Panc1 (cell line): ENCODE data around the gene EFR3B. TPM values are rescaled to one million over a fixed set of nuclear protein-coding genes. Genes with fewer than 3 reads are reported as not detected.

ENCODE experiments used
- ATAC-seq: fragments of 200-7000 bp; cut with Tn5 transposase; 2 replicates; pipeline ENCODE4 v1.9.1; 2020; ENCODE audit warnings: mild to moderate bottlenecking, moderate library complexity
- BruUV-seq: library from RNA; stranded (reverse); fragments of 400-500 nt; replicated peaks from 2 replicates; lab custom pipeline; 2021; lab: Mats Ljungman, UMichigan
- CTCF ChIA-PET: fragments of 300-600 bp; sonication (Branson Sonifier 250); formaldehyde crosslinking; loops from one replicate; lab custom pipeline; 2022; ENCODE audit warnings: antibody characterized with exemption; lab: Charles Lee
- POLR2A ChIA-PET: fragments of 300-600 bp; sonication (Branson Sonifier 250); formaldehyde crosslinking; loops from one replicate; lab custom pipeline; 2022; ENCODE audit warnings: antibody characterized with exemption; lab: Charles Lee
- DNase-seq: peaks from one replicate; pipeline ENCODE4 v3.0.0-alpha.2; 2010; ENCODE audit warnings: low read depth, low spot score
- H3K27ac ChIP-seq: 2 replicates; pipeline ENCODE4 v1.5.1; 2011; ENCODE audit warnings: mild to moderate bottlenecking, low read length, inconsistent platforms
- H3K27me3 ChIP-seq: fragments of 200-500 bp; sonication (Bioruptor generic); 2 replicates; pipeline ENCODE4 v1.6.0; 2014; ENCODE audit warnings: low read length, inconsistent platforms; ENCODE audit not compliant: control insufficient read depth, insufficient read depth
- H3K36me3 ChIP-seq: fragments of 200-500 bp; sonication (Bioruptor generic); 2 replicates; pipeline ENCODE4 v1.5.1; 2014; ENCODE audit warnings: inconsistent platforms, mild to moderate bottlenecking, low read length, moderate library complexity; ENCODE audit not compliant: control insufficient read depth, insufficient read depth
- H3K4me1 ChIP-seq: 2 replicates; pipeline ENCODE4 v1.5.1; 2011; ENCODE audit warnings: inconsistent platforms, mild to moderate bottlenecking, low read length, moderate library complexity; ENCODE audit not compliant: control insufficient read depth, insufficient read depth
- H3K4me3 ChIP-seq, 2 experiments: 2 replicates each; pipeline ENCODE4 v1.5.1; 2011 to 2012; ENCODE audit warnings: low read depth in 2 of 2, low read length in 2 of 2, mild to moderate bottlenecking in 2 of 2, inconsistent platforms in 1 of 2, moderate library complexity in 1 of 2
- H3K9me3 ChIP-seq: fragments of 200-500 bp; sonication (Bioruptor generic); 2 replicates; pipeline ENCODE4 v1.5.1; 2014; ENCODE audit warnings: low read depth, mild to moderate bottlenecking, inconsistent platforms, low read length, moderate library complexity; ENCODE audit not compliant: control insufficient read depth, insufficient read depth
- POLR2AphosphoS5 ChIP-seq: IDR thresholded peaks from 2 replicates; pipeline ENCODE4 v1.6.1; 2012; ENCODE audit warnings: mild to moderate bottlenecking, low read depth, low read length, moderate library complexity
- SIN3A ChIP-seq: IDR thresholded peaks from 2 replicates; pipeline ENCODE4 v1.6.1; 2012; ENCODE audit warnings: low read depth, mild to moderate bottlenecking, low read length, moderate library complexity, borderline replicate concordance; ENCODE audit not compliant: insufficient read depth
- TCF7L2 ChIP-seq: IDR thresholded peaks from 2 replicates; pipeline ENCODE4 v1.6.1; 2011; ENCODE audit warnings: mild to moderate bottlenecking, low read depth, low read length, inconsistent platforms
- in situ Hi-C: cut with HindIII; loops from 2 replicates; pipeline ENCODE4 v1.10.0; 2016; ENCODE audit warnings: low sequenced_read_pairs, low pct_unique_long_range_greater_than_20kb
- intact Hi-C: fragments of 100-400 bp; cut with micrococcal nuclease; formaldehyde crosslinking; loops from one replicate; pipeline ENCODE4 v1.10.0; 2022; ENCODE audit not compliant: unreplicated experiment
- total RNA-seq: library from RNA; stranded (reverse); gene quantifications from one replicate; pipeline ENCODE4 v1.2.1, GENCODE V29; 2021; ENCODE audit not compliant: unreplicated experiment
- TF ChIP-seq, protein P1 (sequence below), 2 experiments: IDR thresholded peaks; 2 replicates each; pipeline ENCODE4 v1.6.1; 2011 to 2012; ENCODE audit warnings: low read depth in 2 of 2, control low read depth in 1 of 2, low read length in 1 of 2, mild to moderate bottlenecking in 1 of 2, moderate library complexity in 1 of 2; ENCODE audit not compliant: insufficient read depth in 1 of 2
- TF ChIP-seq, protein P2 (sequence below): fragments of 450-650 bp; IDR thresholded peaks from 2 replicates; pipeline ENCODE4 v1.5.1; 2017; ENCODE audit warnings: mild to moderate bottlenecking

The EFR3B gene
- total RNA-seq, 1 experiment from 2014 or later, result 8.9 TPM

DNA sequence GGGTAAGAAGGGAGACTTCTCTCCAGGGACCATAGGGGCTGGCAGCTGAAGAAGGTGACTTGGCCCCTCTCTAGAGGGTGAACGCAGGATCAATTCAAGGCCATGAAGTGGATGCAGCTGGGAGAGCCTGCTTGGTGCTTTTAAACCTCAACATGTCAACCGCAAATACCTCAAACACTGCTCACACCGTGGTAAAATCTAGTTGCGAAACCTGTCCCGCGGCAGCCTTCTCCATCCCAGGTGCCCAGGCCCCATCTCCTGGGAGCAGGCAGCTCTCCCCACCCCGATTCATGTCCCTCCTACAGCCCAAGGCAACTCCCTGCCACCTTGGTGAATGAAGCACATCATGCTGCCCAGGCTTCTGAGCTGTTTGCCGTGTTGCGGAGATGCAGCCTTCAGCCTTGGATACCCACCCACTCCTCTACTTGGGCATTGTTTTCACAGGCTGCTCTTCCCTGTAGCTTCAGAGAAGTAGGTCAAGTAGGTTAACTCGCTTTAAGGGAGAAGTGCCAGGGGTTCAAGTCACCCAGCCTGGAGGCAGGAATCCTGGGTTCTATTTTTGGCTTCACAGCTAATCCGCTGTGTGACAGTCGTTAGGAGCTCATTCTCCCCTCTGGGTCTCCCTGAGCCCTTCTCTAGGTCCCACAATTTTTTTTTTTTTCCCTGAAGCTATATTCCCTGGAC, 6.2 kb upstream of the EFR3B start:
- Histone ChIP-seq H3K27me3 (no peaks in the 10 kb centered on the region; the same call in 1 of the 2 replicates), H3K4me1 (no peaks in the 10 kb centered on the region), H3K4me3 (no peak overlapping the region), H3K9me3 (no peaks in the 10 kb centered on the region), H3K27ac (no peak overlapping the region), H3K36me3 (no peaks in the 10 kb centered on the region)
- POLR2A ChIA-PET, result interaction anchor here (0.5 to 0.6 kb wide), 2 partner anchors 16 to 29 kb away, joined by 3 to 4 read pairs; no protein-coding TSS in a partner anchor
- in situ Hi-C loops, result no loop called here
- CTCF ChIA-PET, result interaction anchor here (1.2 kb wide), 1 partner anchor 60 kb away, joined by 5 read pairs; no protein-coding TSS in a partner anchor
- BruUV-seq, result no TSS peak
- DNase-seq (no peak), ATAC-seq (no peak; the same call in 1 of the 2 replicates)
- TF ChIP-seq, protein P1, sequence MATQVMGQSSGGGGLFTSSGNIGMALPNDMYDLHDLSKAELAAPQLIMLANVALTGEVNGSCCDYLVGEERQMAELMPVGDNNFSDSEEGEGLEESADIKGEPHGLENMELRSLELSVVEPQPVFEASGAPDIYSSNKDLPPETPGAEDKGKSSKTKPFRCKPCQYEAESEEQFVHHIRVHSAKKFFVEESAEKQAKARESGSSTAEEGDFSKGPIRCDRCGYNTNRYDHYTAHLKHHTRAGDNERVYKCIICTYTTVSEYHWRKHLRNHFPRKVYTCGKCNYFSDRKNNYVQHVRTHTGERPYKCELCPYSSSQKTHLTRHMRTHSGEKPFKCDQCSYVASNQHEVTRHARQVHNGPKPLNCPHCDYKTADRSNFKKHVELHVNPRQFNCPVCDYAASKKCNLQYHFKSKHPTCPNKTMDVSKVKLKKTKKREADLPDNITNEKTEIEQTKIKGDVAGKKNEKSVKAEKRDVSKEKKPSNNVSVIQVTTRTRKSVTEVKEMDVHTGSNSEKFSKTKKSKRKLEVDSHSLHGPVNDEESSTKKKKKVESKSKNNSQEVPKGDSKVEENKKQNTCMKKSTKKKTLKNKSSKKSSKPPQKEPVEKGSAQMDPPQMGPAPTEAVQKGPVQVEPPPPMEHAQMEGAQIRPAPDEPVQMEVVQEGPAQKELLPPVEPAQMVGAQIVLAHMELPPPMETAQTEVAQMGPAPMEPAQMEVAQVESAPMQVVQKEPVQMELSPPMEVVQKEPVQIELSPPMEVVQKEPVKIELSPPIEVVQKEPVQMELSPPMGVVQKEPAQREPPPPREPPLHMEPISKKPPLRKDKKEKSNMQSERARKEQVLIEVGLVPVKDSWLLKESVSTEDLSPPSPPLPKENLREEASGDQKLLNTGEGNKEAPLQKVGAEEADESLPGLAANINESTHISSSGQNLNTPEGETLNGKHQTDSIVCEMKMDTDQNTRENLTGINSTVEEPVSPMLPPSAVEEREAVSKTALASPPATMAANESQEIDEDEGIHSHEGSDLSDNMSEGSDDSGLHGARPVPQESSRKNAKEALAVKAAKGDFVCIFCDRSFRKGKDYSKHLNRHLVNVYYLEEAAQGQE (IDR thresholded peaks at IDR 0.05; ENCODE audit: insufficient read depth in 1 of 2, low read depth in 2 of 2, low read length in 1 of 2), result no peak
- no peak for TF ChIP-seq SIN3A
- TF ChIP-seq, protein P2, sequence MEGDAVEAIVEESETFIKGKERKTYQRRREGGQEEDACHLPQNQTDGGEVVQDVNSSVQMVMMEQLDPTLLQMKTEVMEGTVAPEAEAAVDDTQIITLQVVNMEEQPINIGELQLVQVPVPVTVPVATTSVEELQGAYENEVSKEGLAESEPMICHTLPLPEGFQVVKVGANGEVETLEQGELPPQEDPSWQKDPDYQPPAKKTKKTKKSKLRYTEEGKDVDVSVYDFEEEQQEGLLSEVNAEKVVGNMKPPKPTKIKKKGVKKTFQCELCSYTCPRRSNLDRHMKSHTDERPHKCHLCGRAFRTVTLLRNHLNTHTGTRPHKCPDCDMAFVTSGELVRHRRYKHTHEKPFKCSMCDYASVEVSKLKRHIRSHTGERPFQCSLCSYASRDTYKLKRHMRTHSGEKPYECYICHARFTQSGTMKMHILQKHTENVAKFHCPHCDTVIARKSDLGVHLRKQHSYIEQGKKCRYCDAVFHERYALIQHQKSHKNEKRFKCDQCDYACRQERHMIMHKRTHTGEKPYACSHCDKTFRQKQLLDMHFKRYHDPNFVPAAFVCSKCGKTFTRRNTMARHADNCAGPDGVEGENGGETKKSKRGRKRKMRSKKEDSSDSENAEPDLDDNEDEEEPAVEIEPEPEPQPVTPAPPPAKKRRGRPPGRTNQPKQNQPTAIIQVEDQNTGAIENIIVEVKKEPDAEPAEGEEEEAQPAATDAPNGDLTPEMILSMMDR, result no peak
- no peak for TF ChIP-seq TCF7L2
- no peak for TF ChIP-seq POLR2AphosphoS5
- intact Hi-C loops, result no loop called here

DNA sequence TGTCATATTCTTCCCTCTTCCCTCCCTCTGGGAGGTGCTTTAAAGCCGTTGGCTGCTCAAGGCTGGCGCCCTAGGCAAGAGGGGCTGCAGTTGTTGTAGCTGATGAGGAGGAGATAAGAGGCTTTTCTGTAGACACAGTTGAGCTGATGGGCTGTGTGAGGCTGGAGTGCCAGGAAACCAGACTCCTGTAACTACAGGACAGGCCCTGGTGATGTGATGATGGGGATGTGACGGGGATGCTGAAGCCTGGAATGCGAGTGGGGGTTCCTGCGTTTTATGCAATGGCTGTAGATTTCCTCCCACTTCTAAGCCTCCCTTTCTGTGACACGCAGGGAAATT, 5.7 kb upstream of the EFR3B start:
- CTCF ChIA-PET, result interaction anchor here (1.2 kb wide), 1 partner anchor 61 kb away, joined by 5 read pairs; no protein-coding TSS in a partner anchor
- DNase-seq, result no peak
- Histone ChIP-seq H3K4me3 (no peak overlapping the region), H3K27me3 (no peaks in the 10 kb centered on the region; the same call in 1 of the 2 replicates), H3K36me3 (no peaks in the 10 kb centered on the region), H3K27ac (no peak overlapping the region), H3K9me3 (no peaks in the 10 kb centered on the region), H3K4me1 (0 out of 2 replicates have a peak, but pooled peaks cover 3% of the 10 kb centered on the region)
- POLR2A ChIA-PET, result interaction anchor here (0.5 kb wide), 1 partner anchor 29 kb away, joined by 3 read pairs; no protein-coding TSS in a partner anchor
- ATAC-seq, result no peak
- TF ChIP-seq TCF7L2 (no peak), POLR2AphosphoS5 (no peak), SIN3A (no peak)
- TF ChIP-seq, protein P1 (IDR thresholded peaks at IDR 0.05; ENCODE audit: insufficient read depth in 1 of 2, low read depth in 2 of 2, low read length in 1 of 2), result no peak
- TF ChIP-seq, protein P2, result no peak
- intact Hi-C loops (no loop called here), in situ Hi-C loops (no loop called here)
- BruUV-seq, result no TSS peak
